Hepatocyte (in vitro differentiated cells): Measurements from ENCODE around the gene CNIH2.

Experiments
- CTCF ChIP-seq: fragments of 200-600 bp; sonication (generic); IDR thresholded peaks from 2 replicates; pipeline ENCODE4 v1.5.1; 2016; ENCODE audit warnings: antibody characterized with exemption, mild to moderate bottlenecking; ENCODE audit not compliant: poor library complexity
- EZH2 ChIP-seq: fragments of 200-600 bp; sonication (generic); IDR thresholded peaks from 2 replicates; pipeline ENCODE4 v1.6.1; 2016; ENCODE audit warnings: antibody characterized with exemption, mild to moderate bottlenecking, borderline replicate concordance

GRCh38 chr11:66310324-66310723, 32.3 kb downstream of the CNIH2 start:
- TF ChIP-seq EZH2, result no peak
- no peak for TF ChIP-seq CTCF
